Hepatocyte (in vitro differentiated cells): ENCODE data around the gene RFPL2.

Source experiments
- CTCF ChIP-seq: fragments of 200-600 bp; sonication (generic); IDR thresholded peaks from 2 replicates; pipeline ENCODE4 v1.5.1; 2016; ENCODE audit warnings: antibody characterized with exemption, mild to moderate bottlenecking; ENCODE audit not compliant: poor library complexity
- EZH2phosphoT487 ChIP-seq: fragments of 200-600 bp; sonication (generic); IDR thresholded peaks from one replicate; pipeline ENCODE4 v1.6.1; 2018; ENCODE audit warnings: antibody characterized with exemption, mild to moderate bottlenecking, low read depth, moderate library complexity; ENCODE audit not compliant: unreplicated experiment, severe bottlenecking

- TF ChIP-seq CTCF (no peak), EZH2phosphoT487 (no peak)
These were observed 3.2 kb upstream of the RFPL2 start for GRCh38 chr22:32207971-32208480.
